SH-SY5Y (cell line): Measurements from ENCODE around the gene BBS4.

Source experiments
- GATA2 ChIP-seq: IDR thresholded peaks from 2 replicates; pipeline ENCODE4 v1.6.1; 2011; ENCODE audit warnings: mild to moderate bottlenecking, low read depth, low read length
- GATA3 ChIP-seq: IDR thresholded peaks from 2 replicates; pipeline ENCODE4 v1.6.1; 2011; ENCODE audit warnings: low read depth, mild to moderate bottlenecking, low read length, moderate library complexity

DNA sequence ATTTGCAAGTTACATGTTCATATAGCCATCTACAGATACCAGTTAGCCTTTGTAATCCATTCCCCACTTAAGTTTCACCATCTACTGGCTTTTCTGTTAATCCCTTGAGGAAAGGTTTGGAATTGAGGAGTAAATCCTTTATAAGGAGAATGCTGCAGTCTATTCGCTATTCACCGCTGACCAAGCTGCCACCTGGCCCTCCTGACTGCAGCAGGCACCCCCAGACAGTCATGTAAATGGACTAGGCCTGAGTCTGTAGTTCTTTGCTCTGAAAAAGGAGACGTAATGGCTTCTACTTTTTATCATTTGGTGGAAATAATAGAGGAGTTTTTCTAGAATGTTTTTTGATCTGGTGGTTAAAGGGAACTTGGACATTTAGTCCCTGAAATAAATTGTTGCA is 3.2 kb upstream of the BBS4 start:
- no peak for TF ChIP-seq GATA2
- TF ChIP-seq GATA3 = no peak
